ENCODE data around the gene TCF3.

GRCh38 chr19:1619703-1620102 is 32.7 kb downstream of the TCF3 start:
- TF ChIP-seq RAD21 (IDR thresholded peaks at IDR 0.05; ENCODE audit: low read depth) = no peak
- no peak for TF ChIP-seq ZBTB33 (IDR thresholded peaks at IDR 0.05; ENCODE audit: extremely low read depth, insufficient replicate concordance, low read length)
- no peak for TF ChIP-seq EZH2 (IDR thresholded peaks at IDR 0.05)

Measured in HCT116 (cell line).